Subcutaneous adipose tissue (tissue), 4 donors: ENCODE results near the gene CNTNAP5. TPM values are rescaled to one million over a fixed set of nuclear protein-coding genes. Genes with fewer than 3 reads are reported as not detected.

ENCODE experiments used
- CTCF ChIP-seq: fragments of 450-650 bp; IDR thresholded peaks from one replicate; pipeline ENCODE4 v1.5.1; 2016; ENCODE audit warnings: low read depth, mild to moderate bottlenecking, control low read depth, antibody characterized with exemption, moderate library complexity
- total RNA-seq, 4 donors: library from RNA; depleted of rRNA; stranded (reverse); fragments of >200 nt; gene quantifications; one replicate each; pipeline ENCODE4 v1.1.0, GENCODE V29; 2016

Gene CNTNAP5
- total RNA-seq, 4 donors from 2014 or later = not detected

- TF ChIP-seq CTCF = no peak
Observed at GRCh38 chr2:124796647-124797046, 771.6 kb downstream of the CNTNAP5 start.

- no peak for TF ChIP-seq CTCF
Observed at GRCh38 chr2:124797049-124797448, 772.0 kb downstream of the CNTNAP5 start.

GRCh38 chr2:124798551-124798950 lies 773.5 kb downstream of the CNTNAP5 start:
- no peak for TF ChIP-seq CTCF

GRCh38 chr2:124804014-124804940 lies 779.2 kb downstream of the CNTNAP5 start:
- no peak for TF ChIP-seq CTCF

- TF ChIP-seq CTCF = no peak
Observed at GRCh38 chr2:124805060-124805459, 780.0 kb downstream of the CNTNAP5 start.

GRCh38 chr2:124810132-124810531 lies 785.0 kb downstream of the CNTNAP5 start:
- TF ChIP-seq CTCF = no peak

GRCh38 chr2:124814968-124815745 lies 790.1 kb downstream of the CNTNAP5 start:
- no peak for TF ChIP-seq CTCF
